ENCODE measurements around the gene DPP6. TPM values are rescaled to one million over a fixed set of nuclear protein-coding genes. Genes with fewer than 3 reads are reported as not detected.
A peak's percentile ranks its signal among the peaks of the same experiment; 100 is the strongest.

DPP6 gene
- total RNA-seq, 2 donors from 2014 or later, result 0.99 to 1.8 TPM

- H3K4me3 ChIP-seq, result no peak overlapping the region
- DNase-seq (peak; percentile 90 to 96 (median 92)), ATAC-seq (peak; percentile 95)
- peaks cover 0 to 6% (median 0%) of the 10 kb centered on the region in 3 donors for H3K9me3 ChIP-seq
- no peaks in the 10 kb centered on the region for H3K27me3 ChIP-seq
- H3K36me3 ChIP-seq (replicated peaks in 1 of 2; ENCODE audit: insufficient read depth in 1 of 2, low read depth in 2 of 2), result no peaks in the 10 kb centered on the region
- peaks cover 7% of the 10 kb centered on the region for H3K4me1 ChIP-seq
- intact Hi-C loops (cut with DNase I), result loop anchor here (10.0 kb wide), 2 partner anchors 271 to 431 kb away; no protein-coding TSS in a partner anchor
- H3K27ac ChIP-seq, result no peak overlapping the region
- WGBS, 2 donors, result 0 to 18% methylated on average over 4 to 43 of the region's 43 CpGs
- TF ChIP-seq POLR2A (IDR thresholded peaks at IDR 0.05) (no peak), CTCF (IDR thresholded peaks at IDR 0.05) (peak; percentile 78 to 93 (median 90))
Measured at GRCh38 chr7:154913638-154914307, 861.6 kb downstream of the DPP6 start.

- peaks cover 13% of the 10 kb centered on the region for H3K4me1 ChIP-seq
- no peak for TF ChIP-seq CTCF (IDR thresholded peaks at IDR 0.05)
- no peak for TF ChIP-seq POLR2A (IDR thresholded peaks at IDR 0.05)
- H3K36me3 ChIP-seq (replicated peaks in 1 of 2; ENCODE audit: insufficient read depth in 1 of 2, low read depth in 2 of 2), result no peaks in the 10 kb centered on the region
- 59 to 86% methylated on average over 21 to 36 of the region's 36 CpGs for WGBS, 2 donors
- peaks cover 0 to 6% (median 0%) of the 10 kb centered on the region in 3 donors for H3K9me3 ChIP-seq
- intact Hi-C loops (cut with DNase I), result loop anchor here (10.0 kb wide), 2 partner anchors 270 to 430 kb away; no protein-coding TSS in a partner anchor
- ATAC-seq, result no peak
- no peak overlapping the region for H3K4me3 ChIP-seq
- DNase-seq, result no peak
- no peaks in the 10 kb centered on the region for H3K27me3 ChIP-seq
- no peak overlapping the region for H3K27ac ChIP-seq
Measured at GRCh38 chr7:154914308-154914995, 862.3 kb downstream of the DPP6 start.

GRCh38 chr7:154914996-154915380, 862.8 kb downstream of the DPP6 start:
- ATAC-seq, result no peak
- peaks cover 0 to 6% (median 0%) of the 10 kb centered on the region in 3 donors for H3K9me3 ChIP-seq
- TF ChIP-seq POLR2A (IDR thresholded peaks at IDR 0.05), result no peak
- TF ChIP-seq CTCF (IDR thresholded peaks at IDR 0.05), result no peak
- no peaks in the 10 kb centered on the region for H3K27me3 ChIP-seq
- DNase-seq, result no peak
- H3K4me1 ChIP-seq, result peaks cover 19% of the 10 kb centered on the region
- intact Hi-C loops (cut with DNase I), result loop anchor here (10.0 kb wide), 2 partner anchors 270 to 430 kb away; no protein-coding TSS in a partner anchor
- 70 to 77% methylated on average over 11 to 18 of the region's 18 CpGs for WGBS, 2 donors
- H3K36me3 ChIP-seq (replicated peaks in 1 of 2; ENCODE audit: insufficient read depth in 1 of 2, low read depth in 2 of 2), result no peaks in the 10 kb centered on the region
- no peak overlapping the region for H3K4me3 ChIP-seq
- H3K27ac ChIP-seq, result no peak overlapping the region

GRCh38 chr7:154915600-154915999, 863.4 kb downstream of the DPP6 start:
- 86% methylated on average over 4 of the region's 4 CpGs; no CpG with 5 or more reads in 1 of the 2 donors for WGBS, 2 donors
- Histone ChIP-seq H3K9me3 (peaks cover 0 to 6% (median 0%) of the 10 kb centered on the region in 3 donors), H3K4me1 (peaks cover 24% of the 10 kb centered on the region), H3K27me3 (no peaks in the 10 kb centered on the region), H3K27ac (no peak overlapping the region), H3K36me3 (replicated peaks in 1 of 2; ENCODE audit: insufficient read depth in 1 of 2, low read depth in 2 of 2) (no peaks in the 10 kb centered on the region), H3K4me3 (no peak overlapping the region)
- TF ChIP-seq CTCF (IDR thresholded peaks at IDR 0.05) (no peak), POLR2A (IDR thresholded peaks at IDR 0.05) (no peak)
- intact Hi-C loops (cut with DNase I), result loop anchor here (10.0 kb wide), 2 partner anchors 269 to 429 kb away; no protein-coding TSS in a partner anchor
- DNase-seq, result no peak
- no peak for ATAC-seq
